Activated CD4-positive, alpha-beta T cell treated with anti-CD3 and anti-CD28 coated beads for 24 hours (primary cell): Measurements from ENCODE around the gene FGF12.

Experiments used
- DNase-seq, 2 donors: peaks; one replicate each; pipeline ENCODE4 v3.0.0-alpha.2; 2020; ENCODE audit warnings: low read depth in 2 of 2

Gene FGF12

DNA sequence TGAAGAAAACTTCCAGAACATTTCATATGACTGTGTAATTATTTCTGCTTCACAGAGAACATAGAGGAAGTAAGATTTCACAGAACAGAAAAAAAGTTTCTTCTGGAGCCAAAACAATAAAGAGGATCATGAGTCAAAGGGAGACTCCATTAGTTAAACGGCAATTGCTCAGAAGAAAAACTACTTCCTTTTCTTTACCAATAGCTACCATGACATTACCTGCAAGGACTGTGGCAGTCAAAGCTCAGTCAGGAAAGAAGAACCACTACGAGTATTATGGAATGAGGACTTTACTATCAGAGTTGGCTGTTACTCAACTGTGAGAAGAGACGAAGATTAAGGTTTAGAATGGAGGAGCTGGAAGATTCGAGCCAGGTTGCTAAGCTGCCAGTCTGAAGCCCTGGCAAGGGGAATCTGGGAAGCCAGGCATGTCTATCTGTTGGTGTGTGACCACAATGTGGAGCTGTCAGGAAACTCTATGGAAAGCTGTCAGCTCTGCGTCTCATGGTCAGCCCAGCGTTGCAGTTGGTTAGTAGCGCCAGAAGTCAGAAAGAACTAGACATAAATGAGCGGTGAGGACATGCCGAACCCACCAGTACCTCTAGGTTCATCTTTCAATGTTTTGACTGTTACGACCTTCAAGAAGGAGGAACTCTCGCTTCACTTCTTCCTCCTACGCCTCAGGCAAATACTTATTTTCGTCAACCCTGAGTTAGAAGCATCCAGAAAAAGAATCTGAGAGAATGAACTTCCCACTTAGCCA, 604.3 kb downstream of the FGF12 start:
- no peak for DNase-seq

DNA sequence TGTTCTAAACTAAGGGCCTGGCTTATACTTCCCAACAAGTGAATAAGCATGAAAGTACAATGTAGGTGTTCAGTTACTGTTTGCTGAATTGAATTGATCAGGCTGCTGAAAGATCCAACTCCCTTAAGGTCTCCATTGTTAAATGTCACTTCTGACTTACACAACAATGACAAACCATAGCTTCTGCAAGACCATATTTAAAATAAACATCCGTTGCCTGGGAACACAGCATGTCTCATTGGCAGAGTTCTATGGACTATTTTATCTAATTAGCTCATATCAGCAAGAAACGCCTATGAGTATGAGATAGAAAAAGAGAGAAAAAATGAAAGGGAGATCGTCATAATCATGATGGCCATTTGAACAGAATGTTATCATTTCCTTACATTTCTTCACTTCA, 605.4 kb downstream of the FGF12 start:
- no peak for DNase-seq

DNA sequence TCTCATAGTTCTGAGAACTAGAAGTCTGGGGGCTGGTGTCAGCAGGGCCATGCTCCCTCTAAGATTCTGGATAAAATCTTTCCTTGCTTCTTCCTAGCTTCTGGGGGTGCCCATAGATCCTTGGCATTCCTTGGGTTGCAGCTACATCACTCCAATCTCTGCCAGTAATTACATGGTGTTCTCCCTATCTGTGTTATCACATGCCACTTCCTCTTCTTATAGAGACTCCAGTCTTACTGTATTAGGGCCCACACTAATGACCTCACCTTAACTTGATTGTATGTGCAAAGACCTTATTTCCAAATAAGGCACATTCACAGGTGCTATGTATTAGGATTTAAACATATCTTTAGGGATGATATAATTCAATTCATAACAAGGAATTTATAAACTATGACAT, 618.5 kb downstream of the FGF12 start:
- DNase-seq, result no peak

DNA sequence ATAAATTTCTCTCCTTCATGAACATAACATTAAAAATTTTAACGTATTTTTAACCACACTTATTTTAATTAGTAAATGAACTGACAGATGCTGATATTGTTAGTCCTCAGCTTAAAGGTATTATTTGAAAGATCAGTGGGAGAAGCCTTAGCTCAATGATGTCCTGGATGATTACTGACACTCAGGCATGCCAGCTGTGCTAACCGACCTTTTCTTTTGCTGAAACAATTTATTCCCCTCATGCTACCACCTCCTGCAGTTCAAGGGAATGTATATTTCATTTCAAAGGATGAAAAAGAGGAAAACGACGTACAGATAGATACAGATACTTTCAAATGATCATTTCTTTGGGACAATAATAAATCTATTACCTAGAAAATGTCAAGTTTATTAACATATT, 620.8 kb downstream of the FGF12 start:
- DNase-seq, result no peak

DNA sequence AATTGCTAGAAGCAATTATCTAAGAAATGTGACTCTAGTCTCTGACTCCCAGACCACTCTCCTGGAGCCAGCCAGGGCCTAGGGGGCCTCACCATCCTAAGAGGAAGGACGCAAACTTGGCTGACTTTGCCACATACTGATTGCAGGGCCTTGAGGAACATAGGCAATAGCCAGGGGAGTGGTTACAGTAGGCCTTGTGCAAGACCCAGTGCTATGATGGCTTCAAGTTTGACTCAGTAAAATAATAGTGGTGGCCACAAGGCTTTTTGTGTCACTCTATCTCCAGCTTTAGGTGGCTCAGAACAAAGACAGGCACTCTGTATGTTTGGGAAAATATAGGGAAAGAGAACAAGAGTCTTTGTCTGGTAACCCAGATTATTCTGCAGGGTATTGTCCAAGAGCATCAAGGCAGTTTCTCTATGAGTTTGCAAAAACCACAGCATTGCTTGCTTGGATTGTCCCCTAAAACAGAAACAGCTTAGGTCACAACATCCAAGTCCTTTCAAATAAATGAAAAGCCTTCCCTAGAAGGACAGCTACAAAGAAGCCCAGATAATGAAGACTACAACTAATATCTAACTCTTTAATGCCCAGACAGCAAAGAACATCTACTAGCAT, 634.8 kb downstream of the FGF12 start:
- DNase-seq, result no peak

DNA sequence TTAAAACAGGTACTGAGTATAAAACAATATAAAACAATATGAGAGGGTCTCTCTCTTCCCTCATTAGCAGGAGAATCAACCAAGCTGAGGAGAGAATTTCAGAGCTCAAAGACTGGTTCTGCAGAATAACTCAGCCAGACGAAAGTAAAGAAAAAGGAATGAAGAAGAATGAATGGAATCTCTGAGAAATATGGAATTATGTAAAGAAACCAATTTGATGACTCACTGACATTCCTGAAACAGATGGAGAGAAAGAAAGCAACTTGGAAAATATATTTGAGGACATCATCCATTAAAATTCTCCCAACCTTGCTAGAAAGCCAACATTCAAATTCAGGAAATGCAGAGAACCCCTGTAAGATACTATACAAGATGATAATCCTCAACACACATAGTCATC, 635.5 kb downstream of the FGF12 start:
- DNase-seq, result no peak

DNA sequence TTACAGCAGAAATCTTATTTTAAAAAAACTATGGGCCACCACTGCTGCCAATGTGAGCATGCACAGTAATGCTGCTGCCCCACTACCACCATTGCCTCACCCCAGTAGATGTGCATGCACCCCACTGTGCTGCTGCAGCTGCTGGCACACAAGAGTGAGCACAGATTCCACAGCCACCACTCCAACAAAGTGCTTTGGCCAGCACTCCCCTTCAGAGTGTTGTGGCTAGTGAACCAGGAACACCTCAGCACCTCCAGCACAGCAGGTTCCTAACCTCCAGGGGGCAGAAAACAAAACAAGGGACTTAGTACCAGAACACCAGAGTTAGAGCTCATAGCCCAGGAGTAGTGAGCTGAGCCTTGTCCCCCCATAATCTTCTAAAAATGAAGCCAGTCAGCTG, 636.8 kb downstream of the FGF12 start:
- DNase-seq, result no peak
